CD14-positive monocyte (primary cell): ENCODE results near the gene CBX2. TPM values are rescaled to one million over a fixed set of nuclear protein-coding genes. Genes with fewer than 3 reads are reported as not detected.
A peak's percentile ranks its signal among the peaks of the same experiment; 100 is the strongest.

Source experiments
- DNase-seq, 3 donors: peaks; one replicate each; pipeline ENCODE4 v3.0.0-alpha.2; 2011 to 2022
- H2AFZ ChIP-seq: 2 replicates; pipeline ENCODE4 v1.6.0; 2012; ENCODE audit warnings: mild to moderate bottlenecking, low read depth, low read length, inconsistent platforms; ENCODE audit not compliant: insufficient read depth, poor library complexity, severe bottlenecking
- H3K27ac ChIP-seq, 2 donors: 1 replicate in 1 of 2; 2 replicates in 1 of 2; pipeline ENCODE4 v1.5.1; 2012 to 2013; ENCODE audit warnings: low read length in 2 of 2, control low read depth in 1 of 2, inconsistent platforms in 1 of 2, low read depth in 1 of 2, mild to moderate bottlenecking in 1 of 2
- H3K27me3 ChIP-seq, 2 donors: one replicate each; pipeline versions ENCODE4 v1.6.0 to v1.6.1; 2011 to 2013; ENCODE audit warnings: low read length in 2 of 2; ENCODE audit not compliant: control insufficient read depth in 2 of 2, insufficient read depth in 2 of 2
- H3K36me3 ChIP-seq, 2 donors: replicated peaks in 1 of 2; 1 replicate in 1 of 2; 2 replicates in 1 of 2; pipeline versions ENCODE4 v1.5.1 to v1.6.1; 2012 to 2013; ENCODE audit warnings: low read length in 2 of 2, control low read depth in 1 of 2, inconsistent platforms in 1 of 2, mild to moderate bottlenecking in 1 of 2; ENCODE audit not compliant: insufficient read depth in 2 of 2, control insufficient read depth in 1 of 2
- H3K4me1 ChIP-seq, 2 donors: 1 replicate in 1 of 2; 2 replicates in 1 of 2; pipeline versions ENCODE4 v1.5.1 to v1.6.1; 2012 to 2013; ENCODE audit warnings: low read length in 2 of 2, control low read depth in 1 of 2, inconsistent platforms in 1 of 2, mild to moderate bottlenecking in 1 of 2, moderate library complexity in 1 of 2; ENCODE audit not compliant: insufficient read depth in 2 of 2, control insufficient read depth in 1 of 2
- H3K4me2 ChIP-seq: replicated peaks from 2 replicates; pipeline ENCODE3; 2012; ENCODE audit warnings: low read length, moderate library complexity, mild to moderate bottlenecking; ENCODE audit not compliant: poor library complexity, severe bottlenecking; ENCODE audit errors: extremely low read depth
- H3K4me3 ChIP-seq, 3 experiments: fragments of 200-600 bp in 1 of 3; sonication (generic) in 1 of 3; replicated peaks in 1 of 3; 1 replicate in 2 of 3; 2 replicates in 1 of 3; pipeline ENCODE4 v1.5.1; 2011 to 2013; ENCODE audit warnings: low read length in 3 of 3, mild to moderate bottlenecking in 3 of 3, control low read depth in 2 of 3, low read depth in 2 of 3, inconsistent platforms in 1 of 3, moderate library complexity in 1 of 3
- H3K79me2 ChIP-seq: 2 replicates; pipeline ENCODE4 v1.6.0; 2012; ENCODE audit warnings: mild to moderate bottlenecking, control low read depth, inconsistent platforms, low read length, moderate library complexity; ENCODE audit not compliant: insufficient read depth
- H3K9ac ChIP-seq: 2 replicates; pipeline ENCODE4 v1.6.0; 2017; ENCODE audit warnings: low read length, mild to moderate bottlenecking; ENCODE audit not compliant: insufficient read depth, poor library complexity, severe bottlenecking
- H3K9me3 ChIP-seq, 2 donors: replicated peaks in 1 of 2; 1 replicate in 1 of 2; 2 replicates in 1 of 2; pipeline versions ENCODE4 v1.5.1 to v1.6.1; 2012 to 2013; ENCODE audit warnings: low read length in 2 of 2, control low read depth in 1 of 2; ENCODE audit not compliant: control insufficient read depth in 1 of 2, insufficient read depth in 1 of 2
- H4K20me1 ChIP-seq: 2 replicates; pipeline ENCODE4 v1.6.0; 2012; ENCODE audit warnings: mild to moderate bottlenecking, low read length, control low read depth, moderate library complexity; ENCODE audit not compliant: insufficient read depth
- H3K27ac Mint-ChIP-seq, 7 donors: one replicate each; pipeline ENCODE4 v1.8.0; 2020; ENCODE audit warnings: mild to moderate bottlenecking in 7 of 7, mixed read lengths in 7 of 7, moderate library complexity in 6 of 7, inconsistent platforms in 2 of 7
- H3K27me3 Mint-ChIP-seq, 3 donors: one replicate each; pipeline ENCODE4 v1.8.0; 2021 to 2022; ENCODE audit warnings: low read depth in 3 of 3, mild to moderate bottlenecking in 3 of 3, mixed read lengths in 3 of 3, moderate library complexity in 3 of 3, inconsistent platforms in 1 of 3
- H3K36me3 Mint-ChIP-seq, 2 donors: one replicate each; pipeline ENCODE4 v1.8.0; 2020; ENCODE audit warnings: mixed read lengths in 2 of 2, inconsistent platforms in 1 of 2, mild to moderate bottlenecking in 1 of 2
- H3K4me1 Mint-ChIP-seq: one replicate; pipeline ENCODE4 v1.8.0; 2020; ENCODE audit warnings: mild to moderate bottlenecking, mixed read lengths
- H3K4me3 Mint-ChIP-seq, 2 donors: one replicate each; pipeline ENCODE4 v1.8.0; 2020; ENCODE audit warnings: mild to moderate bottlenecking in 2 of 2, mixed read lengths in 2 of 2, moderate library complexity in 1 of 2
- H3K9me3 Mint-ChIP-seq, 7 donors: one replicate each; pipeline ENCODE4 v1.8.0; 2020 to 2022; ENCODE audit warnings: mixed read lengths in 7 of 7, mild to moderate bottlenecking in 6 of 7, moderate library complexity in 6 of 7, inconsistent platforms in 2 of 7
- CTCF ChIP-seq: fragments of 200-600 bp; IDR thresholded peaks from one replicate; pipeline ENCODE4 v1.8.0; 2022; ENCODE audit warnings: antibody characterized with exemption, mild to moderate bottlenecking
- WGBS: methylation state at CpG from one replicate; pipeline ENCODE4 v1.1.5; 2013; ENCODE audit warnings: missing lambda C conversion rate; ENCODE audit not compliant: insufficient coverage; 5-methylcytosine and 5-hydroxymethylcytosine counted together
- intact Hi-C, 2 donors: fragments of 100-400 bp; cut with micrococcal nuclease; formaldehyde crosslinking; loops; one replicate each; pipeline versions ENCODE4 v1.15.0 to v1.15.1; 2023
- polyA plus RNA-seq, 3 donors: library from polyadenylated mRNA; depleted of rRNA in 1 of 3; unstranded in 2 of 3; stranded (reverse) in 1 of 3; fragments of 300-500 nt in 2 of 3; fragments of >200 nt in 1 of 3; fragmentation: Illumina TruSeq in 2 of 3; gene quantifications; 1 replicate in 2 of 3; 2 replicates in 1 of 3; pipeline ENCODE4 v1.2.3, GENCODE V29; 2012 to 2021

Gene CBX2
- polyA plus RNA-seq, 3 donors = 0.09 to 0.95 TPM; not detected in 1

GRCh38 chr17:79835953-79836509, 58.1 kb downstream of the CBX2 start:
- Histone ChIP-seq H3K9ac (peak overlapping the region; percentile 72), H3K4me3 (peak overlapping the region in 2 of 3 experiments; percentile 94 to 95), H3K9me3 (peaks cover 4 to 7% of the 10 kb centered on the region in 2 donors), H3K27ac (peak overlapping the region; percentile 76 to 82), H3K4me2 (peak overlapping the region; percentile 92), H3K36me3 (peaks cover 19 to 26% of the 10 kb centered on the region in 2 donors), H3K79me2 (peaks cover 52% of the 10 kb centered on the region), H3K27me3 (peaks cover 1 to 10% of the 10 kb centered on the region in 2 donors), H3K4me1 (peaks cover 66 to 86% of the 10 kb centered on the region in 2 donors), H4K20me1 (peaks cover 78% of the 10 kb centered on the region), H2AFZ (no peak overlapping the region)
- peaks cover 2 to 12% (median 5%) of the 10 kb centered on the region in 7 donors for H3K9me3 Mint-ChIP-seq
- no peak for TF ChIP-seq CTCF
- WGBS = 88% methylated on average over 24 of the region's 24 CpGs
- intact Hi-C loops = no loop called here
- peak overlapping the region; percentile 73 to 98 (median 95) for H3K27ac Mint-ChIP-seq
- H3K4me1 Mint-ChIP-seq = peaks cover 47% of the 10 kb centered on the region
- peak overlapping the region in 1 of 2 donors; percentile 94 for H3K4me3 Mint-ChIP-seq
- no peak for DNase-seq
- peaks cover 16 to 26% of the 10 kb centered on the region in 2 donors for H3K36me3 Mint-ChIP-seq
- peaks cover 13 to 21% (median 16%) of the 10 kb centered on the region in 3 donors for H3K27me3 Mint-ChIP-seq

DNA sequence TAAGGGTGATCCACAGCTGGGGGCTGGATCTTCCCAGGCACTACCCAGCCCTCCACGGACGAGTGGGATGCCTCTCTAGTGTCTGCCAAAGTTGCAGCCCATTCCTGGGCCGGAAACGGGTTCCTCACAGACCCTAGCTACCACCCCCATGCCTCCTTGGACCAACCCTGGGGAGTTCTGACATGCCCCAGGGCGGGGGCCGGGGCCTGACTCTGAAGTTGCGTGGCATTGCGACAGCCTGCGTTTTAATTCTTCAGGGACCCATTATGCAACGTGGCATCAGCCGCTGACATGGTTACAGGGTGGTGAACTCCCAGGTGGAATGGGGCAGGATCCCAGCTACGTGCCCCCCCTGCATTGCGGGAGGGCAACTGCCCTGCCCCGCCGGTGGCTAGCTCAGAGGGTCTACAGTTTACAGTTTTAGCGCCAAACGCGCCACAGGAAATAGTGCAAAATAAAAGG, 58.6 kb downstream of the CBX2 start:
- Histone ChIP-seq H3K9me3 (peaks cover 7 to 8% of the 10 kb centered on the region in 2 donors), H3K4me1 (peaks cover 66 to 86% of the 10 kb centered on the region in 2 donors), H2AFZ (no peak overlapping the region), H3K27me3 (peaks cover 6 to 15% of the 10 kb centered on the region in 2 donors), H3K9ac (peak overlapping the region; percentile 72), H3K79me2 (peaks cover 52% of the 10 kb centered on the region), H3K36me3 (peaks cover 19 to 26% of the 10 kb centered on the region in 2 donors), H3K4me2 (peak overlapping the region; percentile 92), H3K27ac (peak overlapping the region; percentile 76 to 82), H4K20me1 (peaks cover 78% of the 10 kb centered on the region), H3K4me3 (peak overlapping the region; percentile 91 to 95 (median 94))
- 7% methylated on average over 15 of the region's 18 CpGs for WGBS
- DNase-seq = peak; percentile 60 to 77 (median 75)
- H3K27me3 Mint-ChIP-seq = peaks cover 18 to 22% (median 21%) of the 10 kb centered on the region in 3 donors
- peaks cover 16 to 26% of the 10 kb centered on the region in 2 donors for H3K36me3 Mint-ChIP-seq
- H3K27ac Mint-ChIP-seq = peak overlapping the region; percentile 89 to 98 (median 95)
- H3K9me3 Mint-ChIP-seq = peaks cover 2 to 17% (median 8%) of the 10 kb centered on the region in 7 donors
- TF ChIP-seq CTCF = no peak
- intact Hi-C loops = no loop called here
- peak overlapping the region; percentile 94 to 95 for H3K4me3 Mint-ChIP-seq
- H3K4me1 Mint-ChIP-seq = peaks cover 47% of the 10 kb centered on the region
